MV-4-11 (cell line): ENCODE measurements around the gene SOX21.

Experiments used
- DNase-seq: peaks from one replicate; lab custom pipeline; 2025; lab: John Stamatoyannopoulos, UW

SOX21 gene

DNA sequence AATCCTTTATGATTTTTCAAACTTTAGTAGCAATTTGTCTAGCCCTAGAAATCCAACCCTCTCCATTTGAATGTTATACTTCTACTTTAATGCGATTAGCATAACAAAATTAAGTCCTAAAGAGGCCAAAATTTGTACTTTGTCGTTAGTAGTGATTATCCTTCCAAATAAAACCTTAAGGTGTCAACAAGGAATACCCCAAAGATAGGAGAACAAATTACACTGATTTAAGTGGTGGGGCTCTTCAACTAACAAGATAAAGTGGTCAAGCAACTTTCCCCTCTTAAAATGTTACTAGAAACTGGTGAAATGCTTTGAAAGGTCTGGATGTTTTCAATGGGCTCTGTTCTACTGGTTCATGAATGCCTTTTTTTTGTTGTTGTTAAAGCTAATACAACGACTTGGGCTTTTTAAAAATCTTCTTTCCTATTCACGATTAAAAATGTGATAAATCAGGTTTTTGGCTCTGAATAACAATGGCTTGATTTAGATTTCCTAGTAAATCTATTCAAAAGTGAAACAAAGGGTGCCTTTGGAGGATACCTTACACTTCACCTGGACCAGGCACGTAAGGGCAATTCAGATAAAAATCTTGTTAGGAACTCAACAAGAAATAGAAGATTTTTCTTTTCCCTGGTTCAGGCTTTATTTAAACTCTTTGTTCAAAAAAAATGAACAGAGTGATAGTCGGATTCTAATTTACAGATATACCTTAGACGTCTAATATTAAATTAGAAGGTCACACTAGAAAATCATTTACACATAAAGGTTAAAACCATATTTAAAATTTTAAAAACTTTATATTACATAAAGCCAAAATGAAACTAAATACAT is 3.1 kb downstream of the SOX21 start:
- no peak for DNase-seq

DNA sequence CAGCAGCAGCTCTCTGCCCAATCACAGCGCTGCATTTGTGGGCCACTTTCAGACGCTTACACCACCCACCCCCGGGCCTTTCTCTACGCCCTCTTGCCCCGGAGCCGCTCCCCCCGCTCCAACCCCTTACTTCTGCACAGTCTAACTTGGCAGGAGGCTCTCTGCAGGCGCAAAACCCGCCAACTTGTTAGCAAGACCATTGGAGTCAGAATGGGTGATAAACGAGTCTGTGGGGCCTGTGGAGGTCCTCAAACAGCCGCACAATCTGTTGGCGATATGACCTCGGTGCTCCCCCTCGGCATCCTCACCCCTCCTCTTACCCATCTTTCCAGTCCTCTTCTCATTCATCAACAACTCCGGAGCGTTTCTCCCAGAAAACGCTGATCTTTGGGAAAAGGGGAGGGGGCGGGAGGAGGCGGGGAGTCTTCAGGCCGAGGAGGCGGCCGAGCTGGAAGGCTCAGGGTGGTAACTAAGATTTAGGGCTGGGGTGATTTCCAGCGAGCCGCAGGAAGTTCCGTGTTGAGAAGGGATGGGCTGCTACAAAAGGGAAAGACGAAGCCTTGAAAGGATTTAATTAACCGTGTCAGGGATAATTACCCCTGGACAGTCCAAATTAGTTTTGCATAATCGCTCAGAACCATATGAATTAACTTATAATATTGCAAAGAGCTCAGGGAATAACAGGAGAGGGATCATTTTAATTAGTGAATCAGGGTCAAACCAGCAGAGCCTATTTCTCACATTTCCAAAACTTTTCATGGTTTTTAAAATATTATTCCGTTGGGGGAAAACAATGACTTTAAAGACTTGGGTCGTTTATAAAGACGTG is 4.1 kb downstream of the SOX21 start:
- no peak for DNase-seq

DNA sequence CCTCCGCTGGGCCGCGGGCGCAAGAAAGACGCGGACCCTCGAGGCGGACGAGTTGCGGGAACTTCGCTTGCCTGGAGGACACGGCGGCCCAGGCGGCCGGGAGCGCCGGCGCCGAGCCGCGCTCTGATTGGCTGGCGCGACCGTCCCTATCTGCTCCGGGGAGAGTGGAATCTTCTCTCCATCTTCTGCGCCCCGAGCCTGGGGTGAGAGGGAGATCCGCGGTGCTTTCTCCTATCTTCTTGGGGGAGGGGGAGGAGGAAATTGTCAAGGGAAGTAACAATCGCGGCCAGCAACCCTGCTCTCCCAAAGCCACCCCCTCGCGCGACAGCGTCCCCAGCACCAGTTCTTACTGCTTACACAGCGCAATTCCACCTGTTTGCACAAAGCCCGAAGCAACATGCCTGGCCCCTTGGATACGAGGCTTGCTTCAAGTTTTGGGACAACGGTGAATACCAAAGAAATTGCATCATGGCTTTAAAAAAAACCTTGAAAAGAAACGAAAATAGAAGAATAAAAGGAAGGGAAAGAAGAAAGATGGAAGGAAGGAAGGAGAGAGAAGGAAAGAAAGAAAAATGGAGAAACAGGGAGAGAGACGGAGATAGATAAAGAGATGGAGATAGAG is 4.8 kb downstream of the SOX21 start:
- no peak for DNase-seq

- no peak for DNase-seq
Measured at GRCh38 chr13:94706843-94707399, 5.4 kb downstream of the SOX21 start.

DNA sequence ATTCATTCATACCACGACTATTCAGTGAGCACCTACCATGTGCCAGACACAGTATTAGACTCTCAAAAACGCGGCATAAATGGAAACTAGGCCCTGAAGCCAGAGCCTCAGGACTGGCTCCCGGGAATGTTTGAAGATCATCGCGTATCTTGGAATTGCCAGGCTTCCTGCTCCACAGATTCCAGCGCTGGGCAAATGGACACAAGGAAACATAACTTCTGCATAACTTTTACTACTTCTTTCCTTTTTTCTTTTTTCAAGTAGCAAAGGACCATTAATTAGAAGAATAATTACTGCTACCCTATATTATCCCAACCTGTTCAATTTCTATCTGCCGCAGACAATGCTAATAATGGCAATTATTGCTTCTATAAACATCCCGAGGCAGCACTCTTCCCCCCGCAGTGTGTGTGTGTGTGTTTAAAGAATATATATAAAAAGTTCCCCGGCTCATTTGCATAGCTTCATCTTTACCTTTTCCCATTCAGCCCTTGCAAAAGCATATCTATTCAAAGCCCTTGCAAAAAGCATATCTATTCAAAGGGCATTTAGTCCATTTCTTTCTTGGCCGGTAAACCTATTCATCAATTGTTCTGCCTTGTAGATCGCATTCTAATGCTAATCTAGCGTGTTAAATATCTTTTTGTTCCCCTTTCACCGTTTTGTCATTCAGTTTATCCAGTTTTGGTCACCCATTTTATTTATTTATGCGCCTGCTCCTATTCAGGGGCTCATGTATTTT is 6.1 kb downstream of the SOX21 start:
- DNase-seq, result no peak

- no peak for DNase-seq
Measured at GRCh38 chr13:94705081-94706030, 7.0 kb downstream of the SOX21 start.

- no peak for DNase-seq
Measured at GRCh38 chr13:94704377-94705080, 7.8 kb downstream of the SOX21 start.

DNA sequence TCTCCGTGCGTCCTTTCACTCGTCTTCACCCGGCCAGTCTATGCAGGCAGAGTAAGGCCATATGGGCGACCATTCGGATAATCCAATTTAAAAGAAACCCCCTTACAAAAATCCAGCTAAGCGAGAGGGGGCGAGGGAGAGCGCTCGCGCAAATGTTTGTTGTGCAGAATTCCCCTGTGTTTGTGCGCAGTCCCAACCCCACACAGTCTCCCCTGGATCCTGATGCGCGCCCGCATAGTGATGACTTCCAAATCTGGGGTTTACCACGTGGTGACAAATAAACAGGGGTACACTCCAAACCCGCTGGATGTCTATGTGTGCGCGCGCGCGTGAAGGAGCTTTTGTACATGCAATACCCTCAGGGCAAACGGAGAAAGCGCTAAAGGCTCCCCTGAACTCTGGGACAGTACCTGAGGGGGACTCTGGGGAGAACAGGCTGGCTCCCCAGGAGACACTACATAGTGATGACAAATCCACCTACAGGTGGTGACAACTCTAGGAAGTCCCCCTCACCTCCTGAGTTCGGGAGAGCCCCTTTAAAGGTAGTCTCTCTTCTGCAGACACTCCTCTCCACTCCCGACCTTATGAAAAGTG is 8.5 kb downstream of the SOX21 start:
- DNase-seq, result no peak

GRCh38 chr13:94703271-94703670 is 9.1 kb downstream of the SOX21 start:
- DNase-seq, result no peak

DNA sequence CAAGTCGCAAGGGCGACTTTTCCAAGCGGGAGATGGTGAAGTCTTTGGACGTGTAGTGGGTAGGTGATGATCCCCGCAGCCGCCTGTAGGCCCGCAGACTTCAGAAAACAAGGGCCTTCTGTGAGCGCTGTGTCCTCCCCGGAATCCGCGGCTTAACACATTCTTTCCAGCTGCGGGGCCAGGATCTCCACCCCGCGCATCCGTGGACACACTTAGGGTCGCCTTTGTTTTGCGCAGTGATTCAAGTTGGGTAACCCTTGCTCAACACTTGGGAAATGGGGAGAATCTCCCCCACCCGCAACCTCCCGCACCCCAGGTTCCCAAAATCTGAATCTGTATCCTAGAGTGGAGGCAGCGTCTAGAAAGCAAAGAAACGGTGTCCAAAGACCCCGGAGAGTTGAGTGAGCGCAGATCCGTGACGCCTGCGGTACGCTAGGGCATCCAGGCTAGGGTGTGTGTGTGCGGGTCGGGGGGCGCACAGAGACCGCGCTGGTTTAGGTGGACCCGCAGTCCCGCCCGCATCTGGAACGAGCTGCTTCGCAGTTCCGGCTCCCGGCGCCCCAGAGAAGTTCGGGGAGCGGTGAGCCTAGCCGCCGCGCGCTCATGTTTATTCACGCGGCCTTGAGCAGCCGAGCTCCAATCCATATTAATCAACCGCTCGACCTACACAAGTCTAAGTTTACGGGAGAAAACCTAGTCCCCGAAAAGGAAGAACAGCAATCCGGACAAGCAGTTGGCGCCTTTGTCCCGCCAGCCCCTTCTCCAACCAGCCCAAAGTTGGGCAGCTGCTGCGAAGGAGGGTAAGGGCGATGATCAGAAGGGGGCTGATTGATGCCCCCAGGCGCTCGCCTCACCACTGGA is 9.9 kb downstream of the SOX21 start:
- no peak for DNase-seq

DNA sequence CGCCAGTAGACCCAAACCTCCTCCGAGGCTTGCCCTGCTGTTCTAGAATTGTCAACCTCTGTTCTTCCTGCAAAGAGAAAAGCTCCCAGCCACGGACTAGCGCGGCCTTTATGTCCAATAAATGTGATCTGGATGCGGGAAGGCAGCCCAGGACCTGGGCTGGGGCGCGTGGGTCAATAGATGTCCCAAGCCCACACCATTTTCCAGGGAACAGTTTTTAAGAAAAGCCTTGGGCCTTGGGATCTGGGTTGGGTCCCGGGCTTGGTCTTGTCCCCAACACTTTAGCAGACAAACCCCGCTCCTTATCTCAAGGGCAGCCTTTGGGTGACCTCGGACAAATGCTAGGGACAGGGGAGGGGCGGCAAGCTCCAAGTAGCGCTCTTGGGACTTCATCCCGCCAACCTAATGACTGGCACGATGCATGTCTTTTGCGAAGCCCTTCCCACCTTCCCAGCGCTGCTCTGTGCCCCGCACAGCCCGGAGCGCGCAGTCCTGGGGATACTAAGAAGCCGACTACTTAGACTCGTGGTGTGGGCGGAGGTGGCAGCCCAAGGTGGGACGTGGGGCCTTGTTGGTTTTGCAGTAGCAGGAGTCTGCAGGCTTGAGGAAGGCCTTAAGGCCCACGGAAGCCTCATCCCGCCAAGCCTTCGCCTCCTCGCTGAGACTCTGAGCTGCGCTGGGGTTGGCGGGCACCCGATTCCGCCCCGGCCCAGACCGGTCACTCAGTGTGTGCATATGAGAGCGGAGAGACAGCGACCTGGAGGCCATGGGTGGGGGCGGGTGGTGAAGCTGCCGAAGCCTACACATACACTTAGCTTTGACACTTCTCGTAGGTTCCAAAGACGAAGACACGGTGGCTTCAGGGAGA is 10.8 kb downstream of the SOX21 start:
- no peak for DNase-seq

GRCh38 chr13:94700536-94700935 is 11.8 kb downstream of the SOX21 start:
- no peak for DNase-seq

GRCh38 chr13:94700051-94700535 is 12.3 kb downstream of the SOX21 start:
- DNase-seq, result no peak

GRCh38 chr13:94696171-94696570 is 16.2 kb downstream of the SOX21 start:
- no peak for DNase-seq

DNA sequence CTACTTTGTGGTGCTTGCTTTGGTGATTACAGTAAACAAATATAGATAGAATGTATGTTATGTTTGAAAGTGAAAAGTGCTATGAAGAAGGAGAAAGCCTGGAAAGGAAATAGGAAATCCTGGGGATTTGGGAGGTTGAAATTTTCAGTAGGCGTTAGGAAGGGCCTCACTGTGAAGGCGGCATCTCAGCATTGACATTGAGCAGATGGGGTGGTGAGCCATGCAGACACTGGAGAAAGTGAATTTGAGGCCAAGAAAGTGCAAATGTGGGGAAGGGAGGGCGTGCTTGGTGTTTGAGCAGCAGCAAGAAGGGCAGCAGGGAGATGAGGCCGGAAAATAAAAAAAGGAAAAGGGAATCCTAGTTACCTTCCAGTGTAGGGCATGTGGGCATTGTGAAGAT is 20.3 kb downstream of the SOX21 start:
- DNase-seq, result no peak

- DNase-seq, result no peak
Measured at GRCh38 chr13:94683409-94683808, 28.9 kb downstream of the SOX21 start.

DNA sequence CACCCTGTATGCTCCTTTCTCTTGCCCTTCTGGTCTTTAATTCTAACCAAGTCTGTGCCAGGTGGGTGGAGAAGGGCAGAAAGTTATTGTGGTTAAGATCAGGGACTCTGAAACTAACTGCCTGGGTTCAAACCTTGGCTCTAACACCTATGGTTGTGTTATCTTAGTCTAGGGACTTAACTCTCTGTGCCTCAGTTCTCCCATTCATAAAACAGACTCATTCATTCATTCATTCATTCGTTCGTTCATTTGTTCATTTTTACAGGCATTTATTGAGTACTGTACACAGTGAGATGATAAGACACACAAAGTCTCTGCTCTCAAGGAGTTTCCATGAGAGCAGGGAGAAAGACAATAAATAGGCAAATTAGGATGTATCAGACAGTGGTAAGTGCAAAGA is 30.1 kb downstream of the SOX21 start:
- DNase-seq, result no peak
